Liver (tissue), 9 donors: ENCODE measurements around the gene ADAMTS19. TPM values are rescaled to one million over a fixed set of nuclear protein-coding genes. Genes with fewer than 3 reads are reported as not detected.

ENCODE experiments used
- DNase-seq: peaks from one replicate; pipeline ENCODE4 v3.0.0-alpha.2; 2017; ENCODE audit warnings: low spot score
- H3K27ac ChIP-seq, 2 donors: one replicate each; pipeline ENCODE4 v1.7.0; 2013; ENCODE audit warnings: inconsistent platforms in 2 of 2, low read length in 2 of 2, control low read depth in 1 of 2, low read depth in 1 of 2, mild to moderate bottlenecking in 1 of 2
- H3K27me3 ChIP-seq, 4 donors: one replicate each; pipeline versions ENCODE4 v1.6.1 to v1.7.0; 2013; ENCODE audit warnings: low read length in 3 of 4, inconsistent platforms in 1 of 4, mild to moderate bottlenecking in 1 of 4, moderate library complexity in 1 of 4; ENCODE audit not compliant: control insufficient read depth in 4 of 4, insufficient read depth in 4 of 4
- H3K36me3 ChIP-seq, 4 donors: one replicate each; pipeline versions ENCODE4 v1.6.1 to v1.7.0; 2013; ENCODE audit warnings: low read length in 3 of 4, mild to moderate bottlenecking in 3 of 4, low read depth in 1 of 4, moderate library complexity in 1 of 4; ENCODE audit not compliant: control insufficient read depth in 4 of 4, insufficient read depth in 3 of 4
- H3K4me1 ChIP-seq, 4 donors: one replicate each; pipeline versions ENCODE4 v1.6.1 to v1.7.0; 2013; ENCODE audit warnings: low read length in 3 of 4, mild to moderate bottlenecking in 3 of 4, moderate library complexity in 1 of 4; ENCODE audit not compliant: control insufficient read depth in 4 of 4, insufficient read depth in 4 of 4
- H3K4me3 ChIP-seq, 3 donors: one replicate each; pipeline versions ENCODE4 v1.6.1 to v1.7.0; 2013; ENCODE audit warnings: low read length in 3 of 3, control low read depth in 1 of 3, low read depth in 1 of 3, mild to moderate bottlenecking in 1 of 3
- H3K9ac ChIP-seq, 2 donors: one replicate each; pipeline ENCODE4 v1.7.0; 2013; ENCODE audit warnings: low read length in 2 of 2, mild to moderate bottlenecking in 2 of 2, moderate library complexity in 2 of 2, control low read depth in 1 of 2, low read depth in 1 of 2
- H3K9me3 ChIP-seq, 4 donors: one replicate each; pipeline versions ENCODE4 v1.6.1 to v1.7.0; 2013; ENCODE audit warnings: low read length in 3 of 4; ENCODE audit not compliant: control insufficient read depth in 4 of 4
- FOXA1 ChIP-seq: IDR thresholded peaks from 2 replicates; pipeline ENCODE4 v1.6.1; 2016; ENCODE audit warnings: antibody characterized with exemption
- FOXA2 ChIP-seq: IDR thresholded peaks from 2 replicates; pipeline ENCODE4 v1.6.1; 2016; ENCODE audit warnings: antibody characterized with exemption
- GABPA ChIP-seq, 2 donors: IDR thresholded peaks in 1 of 2; conservative IDR thresholded peaks in 1 of 2; 2 replicates each; pipeline ENCODE4 v1.6.1; 2016; ENCODE audit warnings: antibody characterized with exemption in 2 of 2, mild to moderate bottlenecking in 1 of 2, moderate library complexity in 1 of 2
- HNF4A ChIP-seq, 2 donors: conservative IDR thresholded peaks; 2 replicates each; pipeline ENCODE4 v1.6.1; 2016; ENCODE audit warnings: antibody characterized with exemption in 2 of 2, mild to moderate bottlenecking in 2 of 2
- HNF4G ChIP-seq: IDR thresholded peaks from 2 replicates; pipeline ENCODE4 v1.6.1; 2016; ENCODE audit warnings: antibody characterized with exemption
- JUND ChIP-seq, 2 donors: IDR thresholded peaks; 2 replicates each; pipeline ENCODE4 v1.6.1; 2016; ENCODE audit warnings: antibody characterized with exemption in 2 of 2
- NR2F2 ChIP-seq: IDR thresholded peaks from 2 replicates; pipeline ENCODE4 v1.6.1; 2016; ENCODE audit warnings: antibody characterized with exemption
- RAD21 ChIP-seq, 2 donors: IDR thresholded peaks; 2 replicates each; pipeline ENCODE4 v1.6.1; 2016; ENCODE audit warnings: antibody characterized with exemption in 2 of 2, mild to moderate bottlenecking in 2 of 2
- REST ChIP-seq: IDR thresholded peaks from 2 replicates; pipeline ENCODE4 v1.6.1; 2016; ENCODE audit warnings: antibody characterized with exemption, mild to moderate bottlenecking
- RXRA ChIP-seq, 2 donors: IDR thresholded peaks; 2 replicates each; pipeline ENCODE4 v1.6.1; 2017 to 2018; ENCODE audit warnings: antibody characterized with exemption in 2 of 2, mild to moderate bottlenecking in 1 of 2
- SP1 ChIP-seq: IDR thresholded peaks from 2 replicates; pipeline ENCODE4 v1.6.1; 2018; ENCODE audit warnings: antibody characterized with exemption, mild to moderate bottlenecking
- TAF1 ChIP-seq: conservative IDR thresholded peaks from 2 replicates; pipeline ENCODE4 v1.6.1; 2016; ENCODE audit warnings: antibody characterized with exemption, mild to moderate bottlenecking
- YY1 ChIP-seq: IDR thresholded peaks from 2 replicates; pipeline ENCODE4 v1.6.1; 2016; ENCODE audit warnings: antibody characterized with exemption, mild to moderate bottlenecking
- ZBTB33 ChIP-seq: IDR thresholded peaks from 2 replicates; pipeline ENCODE4 v1.6.1; 2016; ENCODE audit warnings: antibody characterized with exemption
- WGBS: extraction: QIAGEN DNeasy Blood & Tissue Kit; methylation state at CpG from one replicate; pipeline ENCODE4 v1.1.7; 2013; 5-methylcytosine and 5-hydroxymethylcytosine counted together
- polyA plus RNA-seq, 2 donors: library from polyadenylated mRNA; stranded (reverse) in 1 of 2; unstranded in 1 of 2; fragments of 200-250 nt in 1 of 2; fragments of >200 nt in 1 of 2; fragmentation: Nextera tagmentation in 1 of 2; extraction: Ambion mirVana in 1 of 2; gene quantifications; one replicate each; pipeline versions ENCODE4 v1.2.1 to v1.2.3, GENCODE V29; 2013 to 2015
- total RNA-seq, 2 donors: library from RNA; depleted of rRNA; stranded (reverse); fragments of >200 nt; gene quantifications; one replicate each; pipeline ENCODE4 v1.2.3, GENCODE V29; 2014
- TF ChIP-seq, protein P1 (sequence below): IDR thresholded peaks from 2 replicates; pipeline ENCODE4 v1.6.1; 2016; ENCODE audit warnings: antibody characterized with exemption
- donor health status: healthy.
- donor health status: healthy.
- donor health status: healthy.
- donor health status: healthy.
- donor health status: healthy.

ADAMTS19 gene
- total and polyA plus RNA-seq, 4 donors: 0.09 TPM; not detected in 3

DNA sequence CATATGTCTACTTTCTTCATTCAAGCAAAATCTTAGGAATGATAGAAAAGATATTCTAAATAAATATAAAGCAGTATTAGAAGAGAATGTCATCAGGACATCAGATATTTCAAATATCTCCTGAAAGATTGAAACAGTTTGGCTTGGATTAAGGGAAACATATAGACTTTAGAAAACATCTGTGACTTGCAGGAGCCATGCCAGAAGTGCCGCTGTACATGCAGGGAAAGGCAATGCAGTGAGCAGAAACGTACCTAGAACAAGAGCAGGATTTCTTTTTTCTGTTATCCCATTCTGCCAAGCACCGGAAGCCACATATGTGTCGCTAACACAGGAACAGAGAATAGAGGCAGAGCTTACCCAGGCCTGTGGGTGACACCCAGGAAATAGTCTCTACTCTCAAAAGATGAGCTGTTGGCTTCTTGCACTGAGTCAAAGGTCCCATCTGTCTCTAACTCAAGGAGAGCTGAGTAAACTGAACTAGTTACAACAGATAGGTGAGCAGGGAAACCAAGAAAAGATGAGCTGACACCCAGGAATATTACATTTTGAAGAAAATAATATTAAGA, 5.8 kb downstream of the ADAMTS19 start:
- Histone ChIP-seq H3K27me3 (peaks cover 0 to 5% (median 2%) of the 10 kb centered on the region in 4 donors), H3K9me3 (no peaks in the 10 kb centered on the region), H3K36me3 (no peaks in the 10 kb centered on the region), H3K9ac (no peak overlapping the region), H3K27ac (no peak overlapping the region), H3K4me1 (peaks cover 4 to 9% (median 5%) of the 10 kb centered on the region in 4 donors), H3K4me3 (no peak overlapping the region)
- DNase-seq: no peak
- TF ChIP-seq RAD21 (IDR thresholded peaks at IDR 0.05) (no peak), RXRA (IDR thresholded peaks at IDR 0.05) (no peak), HNF4G (no peak), HNF4A (conservative IDR thresholded peaks at IDR 0.05) (no peak), NR2F2 (no peak), SP1 (no peak)
- 83% methylated on average over 4 of the region's 4 CpGs for WGBS

DNA sequence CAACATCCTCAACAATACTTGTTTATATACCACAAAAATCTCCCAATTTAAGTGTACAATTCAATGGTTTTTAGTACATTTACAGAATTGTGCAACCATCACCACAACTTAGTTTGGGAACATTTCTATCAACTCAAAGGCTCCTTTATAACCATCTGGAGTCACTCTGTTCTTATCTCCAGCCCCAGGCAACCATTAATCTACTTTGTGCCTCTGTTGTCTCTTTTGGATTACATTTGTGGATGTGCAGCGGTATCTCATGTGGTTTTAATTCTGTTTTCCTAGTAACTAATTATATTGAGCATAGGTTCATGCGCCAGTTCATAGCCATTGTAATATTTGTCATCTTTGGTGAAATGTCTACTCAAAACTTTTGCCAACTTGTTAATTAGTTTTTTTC, 14.4 kb downstream of the ADAMTS19 start:
- DNase-seq: no peak
- no peak overlapping the region for H3K9ac ChIP-seq
- no peaks in the 10 kb centered on the region for H3K36me3 ChIP-seq
- WGBS: 89% methylated on average over 2 of the region's 2 CpGs
- H3K27ac ChIP-seq: no peak overlapping the region
- H3K4me3 ChIP-seq: no peak overlapping the region
- H3K4me1 ChIP-seq: no peaks in the 10 kb centered on the region
- H3K9me3 ChIP-seq: no peaks in the 10 kb centered on the region
- peaks cover 0 to 3% (median 0%) of the 10 kb centered on the region in 4 donors for H3K27me3 ChIP-seq
- TF ChIP-seq FOXA1 (no peak), ZBTB33 (no peak), HNF4A (conservative IDR thresholded peaks at IDR 0.05) (no peak), FOXA2 (no peak), REST (no peak)
- TF ChIP-seq, protein P1, sequence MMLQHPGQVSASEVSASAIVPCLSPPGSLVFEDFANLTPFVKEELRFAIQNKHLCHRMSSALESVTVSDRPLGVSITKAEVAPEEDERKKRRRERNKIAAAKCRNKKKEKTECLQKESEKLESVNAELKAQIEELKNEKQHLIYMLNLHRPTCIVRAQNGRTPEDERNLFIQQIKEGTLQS: no peak

DNA sequence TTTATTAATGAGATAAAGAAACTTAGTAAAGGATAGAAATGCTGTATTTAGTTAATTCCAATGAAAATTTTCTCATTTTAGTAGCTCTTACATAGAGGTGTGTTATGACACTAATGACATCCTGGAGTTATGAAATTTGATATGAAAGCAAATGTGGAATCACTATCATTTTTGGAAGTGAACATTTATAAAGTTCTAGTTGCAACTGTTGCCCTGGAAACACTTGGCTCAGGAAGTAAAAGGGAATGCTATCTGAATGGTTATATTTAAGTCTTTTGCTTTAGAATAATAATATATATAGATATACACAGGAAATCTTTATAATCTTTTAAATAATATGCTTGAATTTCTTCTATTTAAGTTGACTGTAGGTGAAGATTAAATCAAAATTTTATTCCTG, 16.7 kb downstream of the ADAMTS19 start:
- Histone ChIP-seq H3K36me3 (no peaks in the 10 kb centered on the region), H3K9me3 (no peaks in the 10 kb centered on the region), H3K4me1 (no peaks in the 10 kb centered on the region), H3K27me3 (peaks cover 0 to 3% (median 0%) of the 10 kb centered on the region in 4 donors), H3K27ac (no peak overlapping the region), H3K4me3 (no peak overlapping the region), H3K9ac (no peak overlapping the region)
- no peak for DNase-seq
- no peak for TF ChIP-seq HNF4G
- TF ChIP-seq TAF1: no peak
- TF ChIP-seq HNF4A (conservative IDR thresholded peaks at IDR 0.05): no peak
- TF ChIP-seq, protein P1: no peak
- no peak for TF ChIP-seq FOXA2
- TF ChIP-seq RAD21 (IDR thresholded peaks at IDR 0.05): no peak
- no peak for TF ChIP-seq ZBTB33
- TF ChIP-seq JUND (IDR thresholded peaks at IDR 0.05): no peak
- no peak for TF ChIP-seq NR2F2
- no peak for TF ChIP-seq FOXA1
- TF ChIP-seq REST: no peak
- no peak for TF ChIP-seq GABPA (IDR thresholded peaks at IDR 0.05 in 1 of 2, conservative IDR thresholded peaks at IDR 0.05 in 1 of 2)
- TF ChIP-seq RXRA (IDR thresholded peaks at IDR 0.05): no peak
- no peak for TF ChIP-seq YY1
